Kidney epithelial cell (primary cell): ENCODE measurements around the gene HLA-DPB1. TPM values are rescaled to one million over a fixed set of nuclear protein-coding genes. Genes with fewer than 3 reads are reported as not detected.

ENCODE experiments used
- DNase-seq: peaks from one replicate; pipeline ENCODE4 v3.0.0-alpha.2; 2010; ENCODE audit warnings: low read depth
- H3K27me3 ChIP-seq: 2 replicates; pipeline ENCODE4 v1.6.0; 2011; ENCODE audit warnings: low read length; ENCODE audit not compliant: control insufficient read depth, insufficient read depth
- H3K36me3 ChIP-seq: 2 replicates; pipeline ENCODE4 v1.5.1; 2011; ENCODE audit warnings: low read length; ENCODE audit not compliant: control insufficient read depth, insufficient read depth
- H3K4me3 ChIP-seq: 2 replicates; pipeline ENCODE4 v1.5.1; 2011; ENCODE audit warnings: low read depth, mild to moderate bottlenecking, control low read depth, low read length
- total RNA-seq: library from RNA; depleted of rRNA; stranded (reverse); fragments of >200 nt; gene quantifications from 2 replicates; pipeline ENCODE4 v1.2.3, GENCODE V29; 2015
- TF ChIP-seq, protein P1 (sequence below): IDR thresholded peaks from 2 replicates; pipeline ENCODE4 v1.5.1; 2011; ENCODE audit warnings: mild to moderate bottlenecking, moderate library complexity, low read length, control low read depth, inconsistent platforms; ENCODE audit not compliant: insufficient read depth, poor library complexity, severe bottlenecking

The HLA-DPB1 gene
- total RNA-seq, 1 donor from 2014 or later = 5.5 TPM

DNA sequence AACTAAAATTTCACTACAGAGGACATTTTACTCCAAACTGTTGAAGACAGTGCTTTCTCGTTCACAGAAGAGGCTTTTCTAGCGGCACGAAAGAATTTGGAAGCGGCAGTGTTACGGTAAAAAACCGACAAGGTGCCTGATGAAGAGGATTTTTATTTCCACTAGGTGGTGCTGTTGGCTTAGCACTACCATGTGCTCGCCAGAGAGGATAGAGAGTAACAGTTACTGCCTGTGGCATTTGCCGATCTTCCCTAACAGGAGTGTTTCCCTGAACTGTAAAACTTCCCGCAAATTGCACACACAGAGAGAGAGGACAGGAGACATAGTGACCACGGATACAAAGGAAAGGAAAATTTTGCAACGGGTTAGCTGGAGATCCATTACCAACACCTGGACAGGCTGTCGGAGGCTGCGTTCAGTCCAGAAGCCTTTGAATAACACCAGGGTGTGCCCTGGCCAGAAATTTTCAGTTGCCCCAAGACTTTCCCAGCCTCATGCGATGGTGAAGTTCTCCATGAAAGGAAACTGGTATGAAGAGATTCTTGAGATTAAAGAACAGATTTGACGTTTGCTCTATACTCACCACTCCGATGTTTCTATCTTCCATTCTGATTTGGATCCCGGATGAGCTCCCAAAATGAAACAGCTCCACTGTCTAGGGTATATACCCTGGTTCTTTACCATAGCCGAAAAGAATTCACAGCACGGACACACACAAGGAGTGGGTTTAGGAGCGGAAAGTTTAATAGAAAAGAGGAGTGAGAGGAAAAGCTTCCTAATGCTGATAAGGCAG, 48.1 kb downstream of the HLA-DPB1 start:
- Histone ChIP-seq H3K4me3 (no peak overlapping the region), H3K27me3 (peaks cover 8% of the 10 kb centered on the region), H3K36me3 (no peaks in the 10 kb centered on the region)
- TF ChIP-seq, protein P1, sequence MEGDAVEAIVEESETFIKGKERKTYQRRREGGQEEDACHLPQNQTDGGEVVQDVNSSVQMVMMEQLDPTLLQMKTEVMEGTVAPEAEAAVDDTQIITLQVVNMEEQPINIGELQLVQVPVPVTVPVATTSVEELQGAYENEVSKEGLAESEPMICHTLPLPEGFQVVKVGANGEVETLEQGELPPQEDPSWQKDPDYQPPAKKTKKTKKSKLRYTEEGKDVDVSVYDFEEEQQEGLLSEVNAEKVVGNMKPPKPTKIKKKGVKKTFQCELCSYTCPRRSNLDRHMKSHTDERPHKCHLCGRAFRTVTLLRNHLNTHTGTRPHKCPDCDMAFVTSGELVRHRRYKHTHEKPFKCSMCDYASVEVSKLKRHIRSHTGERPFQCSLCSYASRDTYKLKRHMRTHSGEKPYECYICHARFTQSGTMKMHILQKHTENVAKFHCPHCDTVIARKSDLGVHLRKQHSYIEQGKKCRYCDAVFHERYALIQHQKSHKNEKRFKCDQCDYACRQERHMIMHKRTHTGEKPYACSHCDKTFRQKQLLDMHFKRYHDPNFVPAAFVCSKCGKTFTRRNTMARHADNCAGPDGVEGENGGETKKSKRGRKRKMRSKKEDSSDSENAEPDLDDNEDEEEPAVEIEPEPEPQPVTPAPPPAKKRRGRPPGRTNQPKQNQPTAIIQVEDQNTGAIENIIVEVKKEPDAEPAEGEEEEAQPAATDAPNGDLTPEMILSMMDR = peak; percentile 16
- DNase-seq = no peak

DNA sequence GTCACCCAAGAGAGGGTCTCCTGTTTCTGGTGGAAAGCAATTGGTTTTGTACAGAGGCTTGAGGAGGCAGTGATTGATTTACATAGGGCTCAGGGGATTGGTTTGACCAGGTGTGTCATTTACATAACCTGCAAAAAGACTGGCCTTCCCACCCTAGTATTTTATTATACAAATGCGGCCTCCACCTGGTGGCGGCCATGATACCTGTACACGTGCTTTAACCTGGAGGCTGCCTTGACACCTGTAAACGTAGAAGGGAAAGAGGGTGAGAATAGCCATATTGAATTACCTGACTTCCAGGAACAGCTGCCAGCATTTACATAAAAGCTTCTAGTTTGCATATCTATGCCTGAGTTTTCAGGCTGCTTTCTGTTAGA, 48.7 kb downstream of the HLA-DPB1 start:
- H3K27me3 ChIP-seq = peaks cover 12% of the 10 kb centered on the region
- no peak for DNase-seq
- H3K4me3 ChIP-seq = no peak overlapping the region
- H3K36me3 ChIP-seq = no peaks in the 10 kb centered on the region
- TF ChIP-seq, protein P1 = no peak

DNA sequence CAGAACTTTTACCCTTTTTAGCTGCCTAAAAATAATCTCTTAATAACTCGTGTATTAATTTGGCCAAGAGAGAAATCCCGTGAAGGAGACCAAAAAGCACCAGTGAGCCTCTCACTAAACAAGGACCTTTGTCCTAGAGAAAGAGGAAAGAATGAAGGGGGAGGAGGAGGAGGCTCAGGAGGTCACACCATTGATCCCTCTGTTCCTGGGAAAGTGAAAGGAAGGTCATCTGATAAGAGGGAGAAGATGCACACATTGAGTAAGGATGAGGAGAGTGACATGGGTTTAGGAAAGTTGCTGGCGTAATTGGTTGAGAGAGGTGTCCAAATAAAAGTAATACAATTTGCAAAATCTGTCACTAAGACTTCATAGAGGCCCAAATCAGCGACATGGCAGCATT, 49.2 kb downstream of the HLA-DPB1 start:
- Histone ChIP-seq H3K27me3 (peaks cover 10% of the 10 kb centered on the region), H3K4me3 (no peak overlapping the region), H3K36me3 (no peaks in the 10 kb centered on the region)
- TF ChIP-seq, protein P1 = no peak
- no peak for DNase-seq

DNA sequence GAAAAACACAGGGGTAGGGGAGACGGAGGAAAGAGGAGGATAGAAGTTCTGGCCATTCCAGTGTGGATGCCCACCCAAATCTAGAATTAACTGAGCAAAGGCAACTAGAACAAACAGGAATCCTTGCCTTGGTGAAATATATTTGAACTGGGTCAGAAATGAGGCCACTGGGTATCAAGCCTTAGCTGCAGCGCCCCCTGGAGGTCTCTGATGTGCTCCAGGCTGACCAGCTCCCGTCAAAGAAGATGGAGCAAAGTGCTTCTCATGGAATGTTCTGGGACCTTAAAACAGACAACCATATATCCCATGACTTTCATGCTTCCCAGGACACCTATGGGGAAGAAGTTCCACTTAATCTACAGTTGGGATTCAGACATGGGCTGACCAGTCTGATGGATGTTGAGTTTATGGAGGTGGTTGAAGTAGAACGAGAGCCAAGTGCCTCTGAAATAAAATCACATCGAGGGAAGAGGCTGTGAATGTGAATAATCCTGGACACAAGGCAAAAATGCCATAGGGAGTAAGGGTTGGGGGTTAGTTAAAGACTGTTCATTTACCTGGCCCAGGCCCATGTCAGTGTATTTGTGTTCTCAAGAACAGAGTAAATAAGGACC, 50.4 kb downstream of the HLA-DPB1 start:
- DNase-seq = no peak
- no peak overlapping the region for H3K4me3 ChIP-seq
- peaks cover 4% of the 10 kb centered on the region for H3K27me3 ChIP-seq
- TF ChIP-seq, protein P1 = peak; percentile 46
- H3K36me3 ChIP-seq = no peaks in the 10 kb centered on the region

DNA sequence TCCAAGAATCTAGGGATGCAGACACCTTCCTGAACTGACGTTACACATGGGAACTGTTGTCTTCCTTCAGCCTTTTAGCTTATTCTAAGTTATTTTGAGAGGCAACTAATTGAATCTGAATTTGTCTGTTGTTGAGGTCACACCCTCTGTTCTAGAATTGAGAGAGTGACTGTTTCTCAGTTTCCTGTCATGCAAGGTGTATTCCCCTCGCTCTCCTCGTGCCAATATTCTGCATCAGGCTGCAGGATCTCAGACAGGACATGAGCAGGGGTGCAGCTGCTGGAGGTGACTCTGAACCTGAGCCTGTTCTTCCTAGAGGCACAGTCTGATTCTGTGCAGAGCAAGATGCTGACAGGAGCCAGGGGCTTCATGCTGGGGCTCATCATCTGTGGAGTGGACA, 52.5 kb downstream of the HLA-DPB1 start:
- Histone ChIP-seq H3K36me3 (no peaks in the 10 kb centered on the region), H3K4me3 (no peak overlapping the region), H3K27me3 (peaks cover 4% of the 10 kb centered on the region)
- TF ChIP-seq, protein P1 = no peak
- DNase-seq = no peak
